ENCODE measurements around the gene GABRG3.
A peak's percentile ranks its signal among the peaks of the same experiment; 100 is the strongest.

GABRG3 gene

DNA sequence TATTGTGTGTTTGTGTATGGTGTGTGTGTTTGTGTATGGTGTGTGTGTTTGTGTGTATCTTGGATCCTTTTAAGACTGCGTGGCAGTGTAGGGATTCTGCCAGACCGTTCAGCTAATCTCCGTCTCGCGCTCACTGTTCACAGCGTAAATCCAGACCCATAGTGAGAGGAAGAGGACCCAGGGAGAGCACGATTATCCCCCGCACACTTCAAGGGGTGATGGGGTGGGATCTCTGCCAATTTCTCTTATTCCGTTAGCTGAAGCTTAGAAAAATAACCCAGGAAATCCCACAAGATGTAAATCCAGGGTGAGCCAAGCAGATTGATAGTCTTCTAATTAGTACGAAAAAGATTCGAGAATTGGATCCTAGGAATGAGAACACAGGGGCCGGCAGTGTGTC is 381.2 kb downstream of the GABRG3 start:
- Histone ChIP-seq H3K27ac (replicated peaks) (no peak overlapping the region), H3K27me3 (ENCODE audit: insufficient read depth, poor library complexity, severe bottlenecking) (no peaks in the 10 kb centered on the region), H3K4me3 (replicated peaks; ENCODE audit: insufficient read depth, low read length) (no peak overlapping the region)
- TF ChIP-seq, protein P1, sequence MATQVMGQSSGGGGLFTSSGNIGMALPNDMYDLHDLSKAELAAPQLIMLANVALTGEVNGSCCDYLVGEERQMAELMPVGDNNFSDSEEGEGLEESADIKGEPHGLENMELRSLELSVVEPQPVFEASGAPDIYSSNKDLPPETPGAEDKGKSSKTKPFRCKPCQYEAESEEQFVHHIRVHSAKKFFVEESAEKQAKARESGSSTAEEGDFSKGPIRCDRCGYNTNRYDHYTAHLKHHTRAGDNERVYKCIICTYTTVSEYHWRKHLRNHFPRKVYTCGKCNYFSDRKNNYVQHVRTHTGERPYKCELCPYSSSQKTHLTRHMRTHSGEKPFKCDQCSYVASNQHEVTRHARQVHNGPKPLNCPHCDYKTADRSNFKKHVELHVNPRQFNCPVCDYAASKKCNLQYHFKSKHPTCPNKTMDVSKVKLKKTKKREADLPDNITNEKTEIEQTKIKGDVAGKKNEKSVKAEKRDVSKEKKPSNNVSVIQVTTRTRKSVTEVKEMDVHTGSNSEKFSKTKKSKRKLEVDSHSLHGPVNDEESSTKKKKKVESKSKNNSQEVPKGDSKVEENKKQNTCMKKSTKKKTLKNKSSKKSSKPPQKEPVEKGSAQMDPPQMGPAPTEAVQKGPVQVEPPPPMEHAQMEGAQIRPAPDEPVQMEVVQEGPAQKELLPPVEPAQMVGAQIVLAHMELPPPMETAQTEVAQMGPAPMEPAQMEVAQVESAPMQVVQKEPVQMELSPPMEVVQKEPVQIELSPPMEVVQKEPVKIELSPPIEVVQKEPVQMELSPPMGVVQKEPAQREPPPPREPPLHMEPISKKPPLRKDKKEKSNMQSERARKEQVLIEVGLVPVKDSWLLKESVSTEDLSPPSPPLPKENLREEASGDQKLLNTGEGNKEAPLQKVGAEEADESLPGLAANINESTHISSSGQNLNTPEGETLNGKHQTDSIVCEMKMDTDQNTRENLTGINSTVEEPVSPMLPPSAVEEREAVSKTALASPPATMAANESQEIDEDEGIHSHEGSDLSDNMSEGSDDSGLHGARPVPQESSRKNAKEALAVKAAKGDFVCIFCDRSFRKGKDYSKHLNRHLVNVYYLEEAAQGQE (IDR thresholded peaks at IDR 0.05; ENCODE audit: insufficient replicate concordance, low read depth): no peak
- TF ChIP-seq SPI1 (IDR thresholded peaks at IDR 0.05; ENCODE audit: borderline replicate concordance, low read depth): no peak
- TF ChIP-seq POLR2AphosphoS5 (IDR thresholded peaks at IDR 0.05; ENCODE audit: low read depth): no peak
- no peak for TF ChIP-seq CTCF (IDR thresholded peaks at IDR 0.05; ENCODE audit: insufficient read depth, low read length)
- TF ChIP-seq GABPA (IDR thresholded peaks at IDR 0.05; ENCODE audit: low read depth): no peak
- no peak for DNase-seq (ENCODE audit: low read depth in 1 of 2, low spot score in 1 of 2)

- no peak for DNase-seq (ENCODE audit: low read depth in 1 of 2, low spot score in 1 of 2)
- H3K27me3 ChIP-seq (ENCODE audit: insufficient read depth, poor library complexity, severe bottlenecking): no peaks in the 10 kb centered on the region
- TF ChIP-seq SPI1 (IDR thresholded peaks at IDR 0.05; ENCODE audit: borderline replicate concordance, low read depth) (no peak), CTCF (IDR thresholded peaks at IDR 0.05; ENCODE audit: insufficient read depth, low read length) (no peak), POLR2AphosphoS5 (IDR thresholded peaks at IDR 0.05; ENCODE audit: low read depth) (no peak), GABPA (IDR thresholded peaks at IDR 0.05; ENCODE audit: low read depth) (no peak)
- TF ChIP-seq, protein P1 (IDR thresholded peaks at IDR 0.05; ENCODE audit: insufficient replicate concordance, low read depth): no peak
Observed at GRCh38 chr15:27353856-27354255, 382.9 kb downstream of the GABRG3 start.

GRCh38 chr15:27358751-27359434 is 387.9 kb downstream of the GABRG3 start:
- H3K4me3 ChIP-seq (replicated peaks; ENCODE audit: insufficient read depth, low read length): no peak overlapping the region
- H3K27me3 ChIP-seq (ENCODE audit: insufficient read depth, poor library complexity, severe bottlenecking): no peaks in the 10 kb centered on the region
- DNase-seq (ENCODE audit: low read depth in 1 of 2, low spot score in 1 of 2): no peak
- peak; percentile 53 for TF ChIP-seq CTCF (IDR thresholded peaks at IDR 0.05; ENCODE audit: insufficient read depth, low read length)
- TF ChIP-seq, protein P1 (IDR thresholded peaks at IDR 0.05; ENCODE audit: insufficient replicate concordance, low read depth): no peak
- TF ChIP-seq SPI1 (IDR thresholded peaks at IDR 0.05; ENCODE audit: borderline replicate concordance, low read depth): no peak
- TF ChIP-seq POLR2AphosphoS5 (IDR thresholded peaks at IDR 0.05; ENCODE audit: low read depth): no peak
- no peak for TF ChIP-seq GABPA (IDR thresholded peaks at IDR 0.05; ENCODE audit: low read depth)
- H3K27ac ChIP-seq (replicated peaks): no peak overlapping the region

More at GRCh38 chr15:27353856-27354255, 382.9 kb downstream of the GABRG3 start:
- H3K4me3 ChIP-seq (replicated peaks; ENCODE audit: insufficient read depth, low read length): no peak overlapping the region
- no peak overlapping the region for H3K27ac ChIP-seq (replicated peaks)

Measured in HL-60 (cell line).